ENCODE results near the gene TMEM260. TPM values are rescaled to one million over a fixed set of nuclear protein-coding genes. Genes with fewer than 3 reads are reported as not detected.
A peak's percentile ranks its signal among the peaks of the same experiment; 100 is the strongest.
"Not testable (repeated sequence)": the region's sequence is repeated elsewhere in the genome, so short reads cannot be mapped to it uniquely, and the experiment has no call there.

TMEM260 gene
- total and polyA plus RNA-seq, 11 donors, result 2.5 to 12.8 (median 5.2) TPM

GRCh38 chr14:56686416-56686815 is 106.8 kb downstream of the TMEM260 start:
- peak in 7 of 12 donors; percentile 8 to 39 (median 22) for TF ChIP-seq CTCF (IDR thresholded peaks at IDR 0.05)
- no peak for TF ChIP-seq POLR2A (IDR thresholded peaks at IDR 0.05)
- H3K27me3 ChIP-seq, result no peaks in the 10 kb centered on the region
- intact Hi-C loops (cut with DNase I), result loop anchor here in 1 of 10 donors (5.0 to 10.0 kb wide), 2 partner anchors 521 to 628 kb away; no protein-coding TSS in a partner anchor
- H3K36me3 ChIP-seq, result no peaks in the 10 kb centered on the region
- WGBS, 4 donors, result 10 to 40% (median 32%) methylated on average over 3 to 4 of the region's 4 CpGs
- peak; percentile 21 to 70 (median 58) for DNase-seq
- peak; percentile 58 to 94 (median 90) for ATAC-seq
- no peak overlapping the region for H3K4me3 ChIP-seq
- H3K4me1 ChIP-seq, result no peaks in the 10 kb centered on the region
- no peak overlapping the region for H3K27ac ChIP-seq
- no peaks in the 10 kb centered on the region for H3K9me3 ChIP-seq

GRCh38 chr14:56687123-56687522 is 107.5 kb downstream of the TMEM260 start:
- no peak for TF ChIP-seq CTCF (IDR thresholded peaks at IDR 0.05)
- no peak for TF ChIP-seq POLR2A (IDR thresholded peaks at IDR 0.05)
- ATAC-seq (no peak), DNase-seq (no peak)
- no peak overlapping the region for H3K27ac ChIP-seq
- H3K4me1 ChIP-seq, result no peaks in the 10 kb centered on the region
- H3K27me3 ChIP-seq, result no peaks in the 10 kb centered on the region
- H3K4me3 ChIP-seq, result no peak overlapping the region
- no peaks in the 10 kb centered on the region for H3K9me3 ChIP-seq
- intact Hi-C loops (cut with DNase I), result loop anchor here in 1 of 10 donors (5.0 to 10.0 kb wide), 2 partner anchors 520 to 628 kb away; no protein-coding TSS in a partner anchor
- no peaks in the 10 kb centered on the region for H3K36me3 ChIP-seq
- 75 to 80% (median 77%) methylated on average over 8 of the region's 8 CpGs for whole genome bisulfite sequencing, 4 donors

GRCh38 chr14:56694609-56695008 is 115.0 kb downstream of the TMEM260 start:
- no peaks in the 10 kb centered on the region for H3K9me3 ChIP-seq
- 52 to 70% (median 61%) methylated on average over 3 of the region's 3 CpGs for WGBS, 4 donors
- intact Hi-C loops (cut with DNase I), result no loop called here
- no peak for DNase-seq
- H3K27me3 ChIP-seq, result peaks cover 0 to 6% (median 0%) of the 10 kb centered on the region in 9 donors
- no peaks in the 10 kb centered on the region for H3K4me1 ChIP-seq
- no peak overlapping the region for H3K4me3 ChIP-seq
- H3K27ac ChIP-seq, result no peak overlapping the region
- no peak for ATAC-seq
- TF ChIP-seq CTCF (IDR thresholded peaks at IDR 0.05) (no peak), POLR2A (IDR thresholded peaks at IDR 0.05) (no peak)
- H3K36me3 ChIP-seq, result no peaks in the 10 kb centered on the region

- 66 to 70% (median 69%) methylated on average over 9 of the region's 9 CpGs for WGBS, 4 donors
- H3K27me3 ChIP-seq; ATAC-seq; DNase-seq; intact Hi-C loops (cut with DNase I); H3K27ac ChIP-seq; H3K4me3 ChIP-seq; H3K36me3 ChIP-seq; H3K9me3 ChIP-seq; H3K4me1 ChIP-seq: not testable (repeated sequence)
Measured at GRCh38 chr14:56695216-56695615, 115.6 kb downstream of the TMEM260 start.

Other genes with a start within 250 kb of the TMEM260 start
- gene OTX2, start 230.7 kb downstream of the TMEM260 start, total RNA-seq, result not detected
- gene OTX2, start 230.7 kb downstream of the TMEM260 start, polyA plus RNA-seq, result not detected